SK-N-SH (cell line): Measurements from ENCODE around the gene SUPT3H. TPM values are rescaled to one million over a fixed set of nuclear protein-coding genes. Genes with fewer than 3 reads are reported as not detected.

Experiments used
- CTCF ChIA-PET: fragments of 300-600, 350-600 bp; formaldehyde crosslinking; extraction: SDS; loops from one replicate; lab custom pipeline; 2021; lab: Yijun Ruan, JAX
- POLR2A ChIA-PET: fragments of 350-600 bp; sonication (Branson Sonifier 250); formaldehyde crosslinking; extraction: SDS; loops from one replicate; lab custom pipeline; 2020; ENCODE audit warnings: antibody characterized with exemption, inconsistent platforms; lab: Yijun Ruan, JAX
- DNase-seq: peaks from one replicate; pipeline ENCODE4 v3.0.0; 2012
- H2AFZ ChIP-seq: fragments of 200-600 bp; sonication (generic); 2 replicates; pipeline ENCODE4 v1.8.1; 2016; ENCODE audit warnings: antibody characterized with exemption, mild to moderate bottlenecking, low read depth
- H3F3A ChIP-seq: fragments of 200-600 bp; sonication (generic); replicated peaks from 2 replicates; pipeline ENCODE3; 2016; ENCODE audit warnings: antibody characterized with exemption, mild to moderate bottlenecking; ENCODE audit not compliant: insufficient read depth
- H3K27ac ChIP-seq, 2 experiments: fragments of 200-500 bp in 1 of 2; fragments of 200-600 bp in 1 of 2; sonication (Bioruptor generic) in 1 of 2; sonication (generic), shearing (Covaris generic) in 1 of 2; 2 replicates each; pipeline versions ENCODE4 v1.5.1 to v1.6.1; 2014 to 2016; ENCODE audit warnings: low read depth in 2 of 2, inconsistent platforms in 1 of 2, low read length in 1 of 2, mild to moderate bottlenecking in 1 of 2, mixed read lengths in 1 of 2
- H3K27me3 ChIP-seq: fragments of 200-600 bp; sonication (generic), shearing (Covaris generic); 2 replicates; pipeline ENCODE4 v1.6.1; 2016; ENCODE audit warnings: mixed run types; ENCODE audit not compliant: insufficient read depth
- H3K36me3 ChIP-seq, 2 experiments: fragments of 200-500 bp in 1 of 2; fragments of 200-600 bp in 1 of 2; sonication (Bioruptor generic) in 1 of 2; sonication (generic) in 1 of 2; replicated peaks in 1 of 2; 2 replicates each; pipeline versions ENCODE3 to v1.5.1; 2014 to 2016; ENCODE audit warnings: low read length in 1 of 2, mild to moderate bottlenecking in 1 of 2; ENCODE audit not compliant: insufficient read depth in 2 of 2, control insufficient read depth in 1 of 2
- H3K4me1 ChIP-seq, 2 experiments: fragments of 200-500 bp in 1 of 2; fragments of 200-600 bp in 1 of 2; sonication (Bioruptor generic) in 1 of 2; sonication (generic), shearing (Covaris generic) in 1 of 2; 2 replicates each; pipeline versions ENCODE4 v1.5.1 to v1.6.1; 2014 to 2016; ENCODE audit warnings: low read depth in 1 of 2, low read length in 1 of 2, mixed run types in 1 of 2; ENCODE audit not compliant: insufficient read depth in 2 of 2, control insufficient read depth in 1 of 2
- H3K4me2 ChIP-seq: fragments of 200-600 bp; sonication (generic), shearing (Covaris generic); 2 replicates; pipeline ENCODE4 v1.6.1; 2017; ENCODE audit warnings: mixed run types
- H3K4me3 ChIP-seq, 2 experiments: fragments of 200-500 bp in 1 of 2; fragments of 200-600 bp in 1 of 2; sonication (Bioruptor generic) in 1 of 2; sonication (generic), shearing (Covaris generic) in 1 of 2; 2 replicates each; pipeline versions ENCODE4 v1.5.1 to v1.8.1; 2014 to 2016; ENCODE audit warnings: low read depth in 2 of 2, inconsistent platforms in 1 of 2, low read length in 1 of 2, mild to moderate bottlenecking in 1 of 2, mixed read lengths in 1 of 2, moderate library complexity in 1 of 2
- H3K79me2 ChIP-seq: fragments of 200-600 bp; sonication (generic); 2 replicates; pipeline ENCODE4 v1.8.1; 2017; ENCODE audit warnings: mild to moderate bottlenecking; ENCODE audit not compliant: insufficient read depth
- H3K9ac ChIP-seq: fragments of 200-600 bp; sonication (generic); 2 replicates; pipeline ENCODE4 v1.6.1; 2017; ENCODE audit warnings: mixed run types
- H3K9me2 ChIP-seq: fragments of 200-600 bp; sonication (generic); 2 replicates; pipeline ENCODE4 v1.6.1; 2017; ENCODE audit warnings: mixed run types
- H3K9me3 ChIP-seq: fragments of 200-600 bp; sonication (generic); 2 replicates; pipeline ENCODE4 v1.6.1; 2017; ENCODE audit warnings: mixed run types, mild to moderate bottlenecking, moderate library complexity
- H4K20me1 ChIP-seq: fragments of 200-600 bp; sonication (generic); 2 replicates; pipeline ENCODE4 v1.6.1; 2017; ENCODE audit warnings: mild to moderate bottlenecking, mixed run types; ENCODE audit not compliant: insufficient read depth
- FOSL2 ChIP-seq: IDR thresholded peaks from 2 replicates; pipeline ENCODE4 v1.4.0; 2012; ENCODE audit warnings: low read depth, mild to moderate bottlenecking, moderate library complexity, borderline replicate concordance
- RAD21 ChIP-seq: IDR thresholded peaks from 2 replicates; pipeline ENCODE4 v1.6.1; 2012; ENCODE audit warnings: mild to moderate bottlenecking, low read length
- RFX5 ChIP-seq: IDR thresholded peaks from 2 replicates; pipeline ENCODE4 v1.6.1; 2012; ENCODE audit warnings: mild to moderate bottlenecking, improper control_type of control experiment, low read length
- WGBS: methylation state at CpG from one replicate; pipeline ENCODE4 v1.1.6; 2017; ENCODE audit warnings: low lambda C conversion rate; 5-methylcytosine and 5-hydroxymethylcytosine counted together
- polyA plus RNA-seq, 3 experiments: library from polyadenylated mRNA; depleted of rRNA; stranded (reverse); fragments of >200 nt; gene quantifications; 2 replicates each; pipeline ENCODE4 v1.2.3, GENCODE V29; 2012
- small RNA-seq, 7 experiments: library from RNA; depleted of rRNA; stranded (forward); fragments of <200 nt; gene quantifications; one replicate each; pipeline ENCODE3, GENCODE V24; 2012

The SUPT3H gene
- polyA plus RNA-seq, 1 of the 3 experiments (the other 2 are of a cell fraction) = 10.9 TPM

- POLR2A ChIA-PET = no interaction called here
These were observed 598.5 kb downstream of the SUPT3H start for GRCh38 chr6:44779130-44779826.

More at GRCh38 chr6:44779130-44779826, 598.5 kb downstream of the SUPT3H start:
- Histone ChIP-seq H3K79me2 (no peaks in the 10 kb centered on the region), H3K4me1 (no peaks in the 10 kb centered on the region; a peak in 1 of 4 replicates), H4K20me1 (no peaks in the 10 kb centered on the region), H3K9ac (no peak overlapping the region), H3K4me2 (no peak overlapping the region), H3F3A (no peaks in the 10 kb centered on the region), H3K27me3 (no peaks in the 10 kb centered on the region), H3K4me3 (no peak overlapping the region), H3K9me2 (no peaks in the 10 kb centered on the region), H3K9me3 (no peaks in the 10 kb centered on the region), H3K27ac (no peak overlapping the region), H3K36me3 (no peaks in the 10 kb centered on the region), H2AFZ (no peak overlapping the region)
- TF ChIP-seq RAD21 (no peak), RFX5 (no peak), FOSL2 (no peak)
- DNase-seq = no peak
- 61% methylated on average over 8 of the region's 8 CpGs for WGBS
- CTCF ChIA-PET = no interaction called here

Small RNA genes within 50 kb of the gene (small RNA-seq; reads per million reads assigned to genes)
- 0 reads per million in 7 experiments for gene MIR586

Other genes starting within 250 kb of the SUPT3H start
- gene RUNX2, start 49.6 kb downstream of the SUPT3H start, polyA plus RNA-seq (2012; rRNA removed) = 3.5 and 4.4 TPM in 2 replicates